ENCODE measurements around the gene MEFV.

Gene MEFV

DNA sequence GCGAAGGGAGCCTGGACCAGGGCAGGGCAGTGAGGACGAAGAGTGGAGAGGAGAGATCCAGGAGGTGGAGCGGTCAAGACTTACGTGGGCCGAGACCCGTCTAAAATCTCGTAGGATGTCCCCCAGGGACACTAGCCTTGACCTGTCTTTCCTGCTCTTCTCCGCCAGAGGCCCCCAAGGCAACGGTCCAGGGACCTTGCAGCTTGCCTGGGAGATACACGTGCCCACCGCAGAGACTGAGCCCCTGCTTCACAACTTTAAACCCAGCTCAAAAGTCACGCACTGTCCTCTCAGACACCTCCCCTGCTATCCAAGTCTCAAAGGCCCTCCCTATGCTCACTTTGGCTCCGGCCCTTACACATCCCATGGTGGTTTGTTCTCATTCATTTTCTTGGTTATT, 39.4 kb upstream of the MEFV start:
- TF ChIP-seq HDGF (IDR thresholded peaks at IDR 0.05; ENCODE audit: borderline replicate concordance) (no peak), LEF1 (IDR thresholded peaks at IDR 0.05; ENCODE audit: borderline replicate concordance) (no peak), FOXA1 (IDR thresholded peaks at IDR 0.05) (no peak), ARNT (IDR thresholded peaks at IDR 0.05) (no peak), BHLHE40 (IDR thresholded peaks at IDR 0.05; ENCODE audit: borderline replicate concordance) (no peak), SUZ12 (IDR thresholded peaks at IDR 0.05) (no peak), L3MBTL2 (conservative IDR thresholded peaks at IDR 0.05) (no peak), FOXK2 (IDR thresholded peaks at IDR 0.05) (no peak), ELF4 (IDR thresholded peaks at IDR 0.05) (no peak), FOXM1 (IDR thresholded peaks at IDR 0.05; ENCODE audit: borderline replicate concordance) (no peak)
- TF ChIP-seq, protein P1, sequence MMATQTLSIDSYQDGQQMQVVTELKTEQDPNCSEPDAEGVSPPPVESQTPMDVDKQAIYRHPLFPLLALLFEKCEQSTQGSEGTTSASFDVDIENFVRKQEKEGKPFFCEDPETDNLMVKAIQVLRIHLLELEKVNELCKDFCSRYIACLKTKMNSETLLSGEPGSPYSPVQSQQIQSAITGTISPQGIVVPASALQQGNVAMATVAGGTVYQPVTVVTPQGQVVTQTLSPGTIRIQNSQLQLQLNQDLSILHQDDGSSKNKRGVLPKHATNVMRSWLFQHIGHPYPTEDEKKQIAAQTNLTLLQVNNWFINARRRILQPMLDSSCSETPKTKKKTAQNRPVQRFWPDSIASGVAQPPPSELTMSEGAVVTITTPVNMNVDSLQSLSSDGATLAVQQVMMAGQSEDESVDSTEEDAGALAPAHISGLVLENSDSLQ (IDR thresholded peaks at IDR 0.05) = no peak
- POLR2A ChIA-PET = no interaction called here
- no peak for DNase-seq (ENCODE audit: extremely low spot score)
- CTCF ChIA-PET = no interaction called here

DNA sequence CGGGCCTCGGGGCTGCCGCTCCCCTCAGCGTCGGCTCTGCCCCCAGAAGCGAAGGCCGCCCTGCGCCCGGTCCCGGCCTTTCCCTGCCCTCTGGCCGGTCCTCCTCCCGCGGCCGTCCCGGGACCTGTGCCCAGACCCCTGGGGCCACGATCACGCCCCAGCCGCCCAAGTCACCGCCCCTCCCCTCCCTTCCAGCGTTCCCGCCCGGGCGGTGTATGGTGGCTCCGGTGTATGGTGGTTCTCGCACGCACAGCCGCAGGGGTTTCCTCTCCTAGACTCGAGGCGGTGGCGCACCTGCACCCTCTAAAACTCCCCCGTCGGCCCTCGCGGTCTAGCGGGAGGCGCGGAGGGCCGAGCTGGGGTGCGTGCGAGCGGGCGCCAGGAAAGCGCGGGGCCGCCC, 38.8 kb upstream of the MEFV start:
- ChIA-PET CTCF (no interaction called here), POLR2A (interaction anchor here (1.2 kb wide), 1 partner anchor 12 kb away, joined by 7 read pairs; the partner anchor contains the start of gene ZNF263)
- no peak for DNase-seq (ENCODE audit: extremely low spot score)
- no peak for TF ChIP-seq SP1 (IDR thresholded peaks at IDR 0.05)
- no peak for TF ChIP-seq NFRKB (IDR thresholded peaks at IDR 0.05)
- TF ChIP-seq SUZ12 (IDR thresholded peaks at IDR 0.05) = no peak
- TF ChIP-seq, protein P1 (IDR thresholded peaks at IDR 0.05) = no peak
- TF ChIP-seq LEF1 (IDR thresholded peaks at IDR 0.05; ENCODE audit: borderline replicate concordance) = no peak
- no peak for TF ChIP-seq ZNF384 (IDR thresholded peaks at IDR 0.05)
- TF ChIP-seq FOXM1 (IDR thresholded peaks at IDR 0.05; ENCODE audit: borderline replicate concordance) = no peak
- no peak for TF ChIP-seq ARNT (IDR thresholded peaks at IDR 0.05)
- TF ChIP-seq FOXA1 (IDR thresholded peaks at IDR 0.05) = no peak
- no peak for TF ChIP-seq FOXK2 (IDR thresholded peaks at IDR 0.05)
- TF ChIP-seq ELF4 (IDR thresholded peaks at IDR 0.05) = no peak
- no peak for TF ChIP-seq TARDBP (IDR thresholded peaks at IDR 0.05)
- TF ChIP-seq HDGF (IDR thresholded peaks at IDR 0.05; ENCODE audit: borderline replicate concordance) = no peak
- TF ChIP-seq L3MBTL2 (conservative IDR thresholded peaks at IDR 0.05) = no peak
- no peak for TF ChIP-seq BHLHE40 (IDR thresholded peaks at IDR 0.05; ENCODE audit: borderline replicate concordance)
- TF ChIP-seq CTBP1 (IDR thresholded peaks at IDR 0.05; ENCODE audit: borderline replicate concordance) = no peak

DNA sequence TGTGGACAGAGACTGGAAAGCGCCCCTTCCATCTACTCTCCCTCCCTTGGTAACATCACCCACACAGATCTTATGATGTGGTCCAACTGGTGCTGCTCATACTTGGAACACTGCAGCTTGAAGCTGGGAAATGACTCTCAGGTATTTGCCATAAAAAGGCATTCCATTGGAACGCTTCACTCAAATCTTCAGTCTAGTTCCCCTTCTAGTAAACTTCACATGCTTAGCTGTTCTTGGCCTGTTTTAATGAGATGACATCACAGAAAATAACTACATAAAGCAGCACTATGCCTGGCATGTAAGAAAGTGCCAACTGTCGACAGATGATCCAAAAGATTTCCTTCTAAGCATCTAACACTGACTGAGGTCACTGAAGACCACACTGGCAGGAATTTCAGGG, 36.2 kb upstream of the MEFV start:
- ChIA-PET POLR2A (interaction anchor here (1.0 kb wide), 1 partner anchor 10 kb away, joined by 3 read pairs; no protein-coding TSS in a partner anchor), CTCF (no interaction called here)
- TF ChIP-seq HDGF (IDR thresholded peaks at IDR 0.05; ENCODE audit: borderline replicate concordance) (no peak), FOXM1 (IDR thresholded peaks at IDR 0.05; ENCODE audit: borderline replicate concordance) (no peak), NFRKB (IDR thresholded peaks at IDR 0.05) (no peak), TARDBP (IDR thresholded peaks at IDR 0.05) (no peak), ARNT (IDR thresholded peaks at IDR 0.05) (no peak), L3MBTL2 (conservative IDR thresholded peaks at IDR 0.05) (no peak), SUZ12 (IDR thresholded peaks at IDR 0.05) (no peak), ZNF384 (IDR thresholded peaks at IDR 0.05) (no peak), FOXK2 (IDR thresholded peaks at IDR 0.05) (no peak), ELF4 (IDR thresholded peaks at IDR 0.05) (no peak), BHLHE40 (IDR thresholded peaks at IDR 0.05; ENCODE audit: borderline replicate concordance) (no peak), SP1 (IDR thresholded peaks at IDR 0.05) (no peak), LEF1 (IDR thresholded peaks at IDR 0.05; ENCODE audit: borderline replicate concordance) (no peak), CTBP1 (IDR thresholded peaks at IDR 0.05; ENCODE audit: borderline replicate concordance) (no peak)
- TF ChIP-seq, protein P1 (IDR thresholded peaks at IDR 0.05) = no peak
- DNase-seq (ENCODE audit: extremely low spot score) = no peak

DNA sequence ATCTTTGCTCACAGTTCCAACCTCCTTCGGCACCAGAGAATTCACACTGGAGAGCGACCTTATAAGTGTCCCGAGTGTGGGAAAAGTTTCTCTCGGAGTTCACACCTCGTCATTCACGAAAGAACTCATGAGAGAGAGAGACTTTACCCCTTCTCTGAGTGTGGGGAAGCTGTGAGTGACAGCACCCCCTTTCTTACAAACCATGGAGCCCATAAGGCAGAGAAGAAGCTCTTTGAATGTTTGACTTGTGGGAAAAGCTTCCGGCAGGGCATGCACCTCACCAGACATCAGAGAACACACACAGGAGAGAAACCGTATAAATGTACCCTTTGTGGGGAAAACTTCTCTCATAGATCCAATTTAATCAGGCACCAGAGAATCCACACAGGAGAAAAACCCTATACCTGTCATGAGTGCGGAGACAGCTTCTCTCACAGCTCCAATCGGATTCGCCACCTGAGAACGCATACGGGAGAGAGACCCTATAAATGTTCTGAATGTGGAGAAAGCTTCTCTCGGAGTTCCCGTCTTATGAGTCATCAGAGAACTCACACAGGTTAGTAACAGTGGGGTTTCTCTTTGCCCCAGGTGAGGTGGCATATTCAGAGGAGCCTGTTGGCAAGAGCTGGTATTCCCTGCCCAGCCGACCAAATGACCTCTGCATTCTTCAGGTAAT, 33.7 kb upstream of the MEFV start:
- POLR2A ChIA-PET = no interaction called here
- TF ChIP-seq NFRKB (IDR thresholded peaks at IDR 0.05) = no peak
- no peak for TF ChIP-seq ARNT (IDR thresholded peaks at IDR 0.05)
- TF ChIP-seq FOXK2 (IDR thresholded peaks at IDR 0.05) = no peak
- TF ChIP-seq TARDBP (IDR thresholded peaks at IDR 0.05) = no peak
- no peak for TF ChIP-seq SUZ12 (IDR thresholded peaks at IDR 0.05)
- TF ChIP-seq FOXA1 (IDR thresholded peaks at IDR 0.05) = no peak
- TF ChIP-seq SP1 (IDR thresholded peaks at IDR 0.05) = no peak
- no peak for TF ChIP-seq L3MBTL2 (conservative IDR thresholded peaks at IDR 0.05)
- no peak for TF ChIP-seq CTBP1 (IDR thresholded peaks at IDR 0.05; ENCODE audit: borderline replicate concordance)
- TF ChIP-seq FOXM1 (IDR thresholded peaks at IDR 0.05; ENCODE audit: borderline replicate concordance) = no peak
- TF ChIP-seq, protein P1 (IDR thresholded peaks at IDR 0.05) = no peak
- no peak for TF ChIP-seq BHLHE40 (IDR thresholded peaks at IDR 0.05; ENCODE audit: borderline replicate concordance)
- TF ChIP-seq ELF4 (IDR thresholded peaks at IDR 0.05) = no peak
- CTCF ChIA-PET = no interaction called here
- DNase-seq (ENCODE audit: extremely low spot score) = no peak

DNA sequence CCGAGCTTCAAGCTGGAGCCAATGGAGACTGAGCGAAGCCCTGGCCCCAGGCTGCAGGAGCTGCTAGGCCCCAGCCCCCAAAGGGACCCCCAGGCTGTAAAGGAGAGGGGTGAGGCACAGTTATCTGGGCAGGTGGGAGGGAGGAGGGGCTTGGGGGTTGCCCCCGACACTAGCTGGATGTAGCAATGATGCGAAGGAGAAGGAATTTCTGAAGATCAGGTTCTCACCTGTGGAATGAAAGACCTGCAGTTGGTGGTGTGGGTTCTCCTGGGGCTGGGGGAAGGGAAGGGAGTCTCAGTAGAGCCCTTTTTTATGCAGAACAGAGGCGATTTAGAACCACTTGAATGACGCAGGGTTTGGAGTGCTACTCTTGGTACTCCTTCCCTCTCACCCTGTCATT, 28.7 kb upstream of the MEFV start:
- DNase-seq (ENCODE audit: extremely low spot score) = no peak
- POLR2A ChIA-PET = no interaction called here
- TF ChIP-seq NFRKB (IDR thresholded peaks at IDR 0.05) (no peak), FOXM1 (IDR thresholded peaks at IDR 0.05; ENCODE audit: borderline replicate concordance) (no peak), ELF4 (IDR thresholded peaks at IDR 0.05) (no peak), ARNT (IDR thresholded peaks at IDR 0.05) (no peak), BHLHE40 (IDR thresholded peaks at IDR 0.05; ENCODE audit: borderline replicate concordance) (no peak), ZNF384 (IDR thresholded peaks at IDR 0.05) (no peak)
- CTCF ChIA-PET = no interaction called here

Measured in HEK293T (cell line).